ENCODE results near the gene RGS8. TPM values are rescaled to one million over a fixed set of nuclear protein-coding genes. Genes with fewer than 3 reads are reported as not detected.

RGS8 gene, protein sequence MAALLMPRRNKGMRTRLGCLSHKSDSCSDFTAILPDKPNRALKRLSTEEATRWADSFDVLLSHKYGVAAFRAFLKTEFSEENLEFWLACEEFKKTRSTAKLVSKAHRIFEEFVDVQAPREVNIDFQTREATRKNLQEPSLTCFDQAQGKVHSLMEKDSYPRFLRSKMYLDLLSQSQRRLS
- under 1 TPM; 0.03 to 0.08 (median 0.06) TPM for polyA plus RNA-seq (ENCODE audit: insufficient read length in 3 of 3)
- long read RNA-seq, donor 1: 0 reads
- long read RNA-seq, donor 2: 0 reads
- long read RNA-seq, donor 3: 0 reads
- long read RNA-seq, donor 4: 0 reads
- long read RNA-seq, donor 5: 0 reads
- long read RNA-seq, donor 6: 0 reads
- long read RNA-seq, donor 7: 0 reads
- long read RNA-seq, donor 8: 0 reads
- long read RNA-seq, donor 9: 0 reads
- long read RNA-seq, donor 10: 0 reads
- long read RNA-seq, donor 11: 0 reads
- long read RNA-seq, donor 12: 0 reads
- long read RNA-seq, donor 13: 0 reads
- long read RNA-seq, donor 14: 0 reads
- long read RNA-seq, donor 15: 0 reads
- long read RNA-seq, donor 16: 0 reads

DNA sequence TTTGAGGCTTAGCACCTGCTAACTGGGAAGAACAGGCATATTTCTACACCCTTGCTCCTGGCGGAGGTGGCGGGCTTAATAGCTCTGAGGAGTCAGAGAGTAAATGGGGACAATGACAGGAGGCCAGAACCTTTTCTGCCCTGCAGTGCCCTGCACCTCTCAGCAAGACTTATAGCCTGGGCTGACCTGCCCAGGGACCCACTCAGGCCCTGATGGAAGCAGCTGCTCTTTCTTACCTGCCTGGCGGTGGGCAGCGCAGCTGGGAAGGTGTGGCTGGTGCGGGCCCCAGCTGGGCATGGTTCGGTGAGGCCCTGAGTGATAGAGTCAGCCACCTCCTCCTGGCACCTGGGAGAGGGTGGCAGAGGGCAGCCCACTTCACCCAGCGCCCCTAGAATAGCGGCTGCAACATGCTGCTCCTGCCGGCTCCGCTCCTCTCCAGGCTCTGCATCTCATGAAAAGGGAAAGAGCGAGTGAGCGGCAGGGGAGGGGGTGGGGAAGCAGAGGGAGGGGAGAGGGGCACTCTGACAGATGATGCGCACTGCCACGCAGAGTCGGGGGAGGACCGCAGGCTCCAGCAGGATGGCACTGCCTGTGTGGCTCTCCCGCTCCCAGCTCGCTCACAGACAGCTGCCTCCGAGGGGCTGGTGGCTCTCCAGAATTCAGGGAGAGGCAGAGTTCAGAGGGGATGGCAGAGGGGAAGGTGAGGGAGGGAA, at the start of gene RGS8:
Gene RGS8, minus strand, starts transcription at position 472 of the 713 bp plus-strand sequence. CDS start 14,938 bp downstream, outside the sequence.
- no peak for DNase-seq (ENCODE audit: extremely low read depth in 1 of 11, low read depth in 9 of 11, low spot score in 4 of 11)

DNA sequence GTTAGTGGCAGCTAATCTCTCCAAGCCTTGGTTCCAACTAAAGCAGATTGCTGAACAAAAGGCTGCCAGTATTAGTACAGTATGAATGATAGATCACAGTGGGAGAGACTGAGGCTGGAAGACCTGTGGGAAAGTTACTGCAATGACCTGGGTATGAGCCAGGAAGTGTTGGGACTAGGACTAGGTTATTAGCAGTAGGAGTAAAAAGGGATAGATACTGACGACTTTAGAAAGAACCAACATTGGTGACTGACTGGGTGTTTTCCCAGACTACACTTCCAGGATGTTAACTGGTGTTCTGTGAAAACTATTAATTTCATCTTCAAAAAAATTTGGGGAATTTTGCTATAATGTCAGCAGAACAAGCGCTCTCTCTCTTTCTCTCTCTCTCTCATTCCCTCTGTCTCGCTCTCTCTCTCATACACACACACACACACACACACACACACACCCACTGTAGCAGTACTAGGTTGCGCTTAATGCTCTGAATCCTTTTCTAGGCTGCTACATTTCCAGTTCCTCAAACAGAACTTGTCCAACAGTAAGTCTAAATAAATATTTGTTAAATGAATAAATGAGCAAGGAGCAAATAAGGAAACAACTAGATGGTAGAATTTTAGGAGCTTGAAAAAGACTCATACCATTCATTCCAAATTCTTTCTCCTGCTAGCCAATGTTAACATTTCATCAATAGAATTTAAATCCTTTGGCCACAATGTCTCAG, 47.6 kb upstream of the RGS8 start:
- no peak for DNase-seq (ENCODE audit: extremely low read depth in 1 of 11, low read depth in 9 of 11, low spot score in 4 of 11)

DNA sequence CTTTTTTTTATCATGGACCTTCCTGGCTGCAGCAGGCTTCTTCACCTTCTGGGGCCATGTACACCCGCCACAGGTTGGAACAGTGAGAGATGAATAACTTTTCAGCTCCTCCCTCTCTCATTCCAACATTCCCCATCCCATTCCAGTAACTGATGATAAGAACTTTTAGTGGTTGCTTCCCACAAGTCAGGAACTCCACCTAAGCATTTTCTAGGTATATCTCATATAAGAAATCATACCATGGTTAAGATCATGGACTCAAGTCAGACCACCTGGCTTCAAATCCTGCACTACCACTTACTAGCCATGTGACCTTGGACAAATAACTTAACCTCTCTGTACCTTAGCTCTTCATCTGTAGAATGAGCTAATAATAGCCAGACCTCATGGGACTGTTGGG, 42.5 kb upstream of the RGS8 start:
- DNase-seq (ENCODE audit: extremely low read depth in 1 of 11, low read depth in 9 of 11, low spot score in 4 of 11): no peak

DNA sequence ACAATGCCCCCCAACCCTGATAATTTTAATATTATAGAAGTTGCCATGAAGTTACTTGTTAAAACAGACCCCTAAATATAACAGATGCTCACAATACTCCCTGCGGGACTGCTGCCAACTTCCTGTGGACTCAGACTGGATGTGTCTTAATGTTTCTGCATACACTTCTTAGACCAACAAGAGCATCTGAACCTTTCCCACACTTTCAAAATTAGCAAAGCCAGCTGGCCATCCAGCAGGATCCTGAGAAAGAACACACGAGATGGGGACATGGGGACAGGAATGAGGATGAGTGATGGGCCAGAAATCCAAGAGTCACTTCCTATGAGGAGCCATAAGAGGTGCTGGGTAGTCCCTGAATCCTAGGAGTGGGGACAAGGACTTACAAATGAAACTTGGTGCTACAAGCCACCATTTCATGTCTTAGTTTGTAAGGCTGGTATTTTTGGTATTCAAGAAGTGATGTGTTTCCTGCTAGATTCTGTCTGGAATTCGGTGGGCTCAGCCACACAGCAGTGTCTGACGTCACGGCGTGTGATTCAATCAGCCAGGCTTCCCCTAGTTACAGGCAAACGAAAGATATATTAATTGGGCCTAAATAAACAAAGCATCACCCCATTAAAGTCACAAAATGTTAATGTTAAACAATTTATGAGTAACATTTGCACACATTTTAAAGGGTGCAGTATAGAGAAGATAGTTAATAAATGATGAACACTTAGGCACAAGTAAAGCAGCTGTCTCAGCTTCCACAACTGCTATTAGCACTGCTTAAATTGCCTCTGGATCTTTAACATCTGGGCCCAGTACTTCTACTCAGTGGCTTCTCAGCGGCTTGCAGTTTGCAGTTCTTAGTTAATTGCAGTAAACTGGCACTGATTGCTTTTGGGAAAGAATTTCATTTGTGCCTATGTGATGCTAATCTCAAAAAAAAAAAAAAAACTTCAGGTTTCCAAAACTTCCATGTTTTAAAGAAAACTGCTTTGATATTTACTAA, 41.2 kb upstream of the RGS8 start:
- peak in 3 of 11 donors; percentile 3 to 25 (median 4) for DNase-seq (ENCODE audit: extremely low read depth in 1 of 11, low read depth in 9 of 11, low spot score in 4 of 11)

DNA sequence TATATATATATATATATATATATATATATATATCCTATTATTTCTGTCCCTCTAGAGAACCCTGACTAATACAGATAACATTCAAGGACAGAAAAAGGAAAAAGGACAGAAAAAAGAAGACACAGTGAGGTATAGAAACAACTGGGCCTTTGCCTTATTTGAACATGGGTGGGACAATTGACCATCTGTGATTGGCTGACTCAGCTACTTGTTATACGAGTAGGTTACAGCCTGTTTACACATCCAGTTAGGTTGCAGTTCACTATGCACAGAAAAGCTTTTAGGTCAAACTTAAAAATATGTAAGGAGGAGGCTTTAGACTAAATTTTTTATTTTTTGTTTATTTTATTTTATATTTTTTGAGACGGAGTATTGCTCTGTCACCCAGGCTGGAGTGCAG, 39.8 kb upstream of the RGS8 start:
- DNase-seq (ENCODE audit: extremely low read depth in 1 of 11, low read depth in 9 of 11, low spot score in 4 of 11): no peak

DNA sequence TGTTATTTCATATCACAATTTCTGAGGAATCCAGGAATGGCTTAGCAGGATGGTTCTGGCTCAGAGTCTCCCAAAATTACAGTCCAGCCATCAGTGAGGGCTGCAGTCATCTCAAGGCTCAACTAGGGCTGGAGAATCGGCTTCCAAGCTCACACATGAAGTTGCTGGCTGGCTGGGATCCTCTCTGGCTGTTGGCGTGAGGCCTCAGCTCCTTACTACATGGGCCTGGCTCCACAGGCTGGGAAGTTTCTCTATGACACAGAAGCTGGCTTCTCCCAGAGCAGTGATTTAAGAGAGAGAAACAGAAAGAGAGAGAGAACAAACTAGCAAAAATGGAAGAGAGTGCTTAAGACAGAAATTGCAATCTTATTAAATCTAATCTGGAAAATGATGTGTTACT, 38.8 kb upstream of the RGS8 start:
- no peak for DNase-seq (ENCODE audit: extremely low read depth in 1 of 11, low read depth in 9 of 11, low spot score in 4 of 11)

DNA sequence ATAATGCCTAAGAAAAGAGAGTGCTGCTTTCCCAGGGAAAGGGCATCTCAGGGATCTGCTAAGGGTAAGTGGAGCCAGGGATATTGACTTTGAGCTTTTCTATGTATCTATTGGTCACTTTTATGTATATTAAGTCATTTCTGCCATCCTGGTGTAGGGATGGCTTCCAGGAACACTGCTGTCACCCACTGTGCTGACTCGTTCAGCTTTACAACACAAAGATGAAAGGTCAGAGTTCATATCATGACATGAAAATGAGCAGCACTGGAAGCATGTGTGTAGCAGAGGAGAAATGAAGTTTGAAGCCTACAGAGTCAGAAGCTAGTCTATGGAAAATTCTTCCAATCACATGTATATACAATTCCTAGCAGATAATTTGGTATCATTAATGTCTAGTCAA, 37.1 kb upstream of the RGS8 start:
- no peak for DNase-seq (ENCODE audit: extremely low read depth in 1 of 11, low read depth in 9 of 11, low spot score in 4 of 11)

DNA sequence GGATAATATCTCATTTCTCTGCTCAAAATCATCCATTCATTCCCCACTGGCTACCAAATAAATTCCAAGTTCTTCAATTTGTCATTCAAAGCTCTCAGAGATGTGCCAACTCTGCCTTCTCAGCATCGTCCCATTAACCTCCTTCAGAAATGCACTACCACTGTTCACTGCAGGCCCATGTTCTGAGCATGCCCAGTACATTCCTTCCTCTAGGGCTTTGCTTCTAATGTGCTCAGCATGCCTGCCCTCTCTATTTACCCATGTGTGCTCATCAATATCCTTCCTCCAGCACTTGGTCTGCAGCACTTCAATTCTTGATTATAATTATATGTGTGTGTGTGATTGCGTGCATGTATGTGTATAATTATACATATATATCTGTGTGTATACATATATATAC, 36.1 kb upstream of the RGS8 start:
- no peak for DNase-seq (ENCODE audit: extremely low read depth in 1 of 11, low read depth in 9 of 11, low spot score in 4 of 11)

DNA sequence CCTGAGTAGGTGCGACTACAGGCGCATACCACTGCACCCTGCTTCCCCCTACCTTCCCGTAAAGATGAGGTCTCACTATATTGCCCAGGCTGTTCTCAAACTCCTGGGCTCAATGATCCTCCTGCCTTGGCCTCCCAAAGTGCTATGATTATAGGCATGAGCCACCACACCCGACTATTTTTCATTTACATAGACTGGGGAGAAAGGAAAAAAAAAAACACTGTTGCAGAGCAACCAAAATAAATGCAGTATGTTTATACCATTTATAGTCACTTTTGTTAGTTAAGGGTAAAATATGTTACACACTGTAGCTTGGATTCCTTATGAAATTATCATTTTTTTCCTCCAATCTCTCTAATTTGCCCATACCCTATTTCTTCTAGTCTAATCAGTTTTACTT, 35.2 kb upstream of the RGS8 start:
- DNase-seq (ENCODE audit: extremely low read depth in 1 of 11, low read depth in 9 of 11, low spot score in 4 of 11): no peak

DNA sequence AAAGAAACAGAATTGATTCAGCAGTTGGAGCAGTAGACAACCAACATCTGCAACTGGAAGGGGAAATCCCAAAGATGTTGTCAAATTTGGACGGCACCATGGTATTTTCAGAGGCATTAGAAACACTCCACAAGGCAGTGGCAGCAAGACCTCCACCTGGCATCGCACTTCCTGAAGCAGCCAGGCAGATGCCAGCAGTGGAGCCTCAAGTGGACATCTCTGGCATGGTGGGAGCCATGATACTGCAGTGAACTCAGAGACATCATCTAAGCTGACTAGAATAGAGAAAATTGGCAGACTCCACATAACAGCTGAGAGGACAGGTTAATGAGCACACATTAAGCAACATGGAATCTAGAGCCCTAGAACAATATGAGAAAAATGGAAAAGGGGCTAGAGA, 33.9 kb upstream of the RGS8 start:
- DNase-seq (ENCODE audit: extremely low read depth in 1 of 11, low read depth in 9 of 11, low spot score in 4 of 11): no peak

DNA sequence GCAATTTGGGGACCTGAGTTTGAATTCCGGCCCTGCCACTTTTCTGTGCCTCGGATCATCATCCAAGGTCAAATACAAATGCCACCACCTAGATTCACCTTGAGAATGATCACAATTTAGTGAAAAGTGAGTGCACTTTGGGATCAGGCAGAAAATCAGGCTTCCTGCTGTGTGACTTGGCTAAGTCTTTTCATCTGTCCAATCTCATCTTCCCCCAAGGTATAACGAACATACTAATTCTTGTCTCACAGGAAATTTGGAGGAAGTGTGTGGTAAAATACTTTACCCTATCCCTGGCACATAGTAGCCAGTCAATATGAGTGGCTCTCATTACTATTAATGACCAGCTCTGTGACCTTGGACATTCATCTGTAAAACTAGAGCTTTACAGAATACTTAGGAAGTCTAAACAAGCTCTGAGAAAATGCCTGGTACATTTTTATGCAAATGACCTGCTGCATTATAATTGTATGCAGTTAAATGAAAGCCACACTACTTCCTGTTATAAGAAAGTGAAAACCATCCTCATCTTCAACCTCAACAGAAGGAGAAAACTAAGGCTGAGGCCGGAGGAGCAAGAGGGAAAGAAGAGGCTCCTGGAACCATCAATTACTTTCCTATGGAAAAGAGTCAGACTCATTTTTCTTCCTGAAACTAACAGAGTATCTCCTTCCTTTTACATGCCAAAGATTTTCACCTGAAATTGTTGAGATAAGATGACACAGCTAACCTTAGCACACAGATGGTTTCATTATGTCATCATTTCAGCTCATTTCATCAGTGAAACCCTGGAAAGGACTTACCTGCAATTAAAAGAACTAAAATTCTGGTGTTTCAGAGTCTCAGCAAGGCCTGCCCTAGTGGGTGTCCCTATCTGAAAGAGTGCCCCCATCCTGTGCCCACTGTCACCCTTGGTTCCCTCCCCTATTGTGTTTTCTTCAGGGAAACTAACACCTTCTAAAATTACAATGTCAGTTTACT, 32.6 kb upstream of the RGS8 start:
- no peak for DNase-seq (ENCODE audit: extremely low read depth in 1 of 11, low read depth in 9 of 11, low spot score in 4 of 11)

DNA sequence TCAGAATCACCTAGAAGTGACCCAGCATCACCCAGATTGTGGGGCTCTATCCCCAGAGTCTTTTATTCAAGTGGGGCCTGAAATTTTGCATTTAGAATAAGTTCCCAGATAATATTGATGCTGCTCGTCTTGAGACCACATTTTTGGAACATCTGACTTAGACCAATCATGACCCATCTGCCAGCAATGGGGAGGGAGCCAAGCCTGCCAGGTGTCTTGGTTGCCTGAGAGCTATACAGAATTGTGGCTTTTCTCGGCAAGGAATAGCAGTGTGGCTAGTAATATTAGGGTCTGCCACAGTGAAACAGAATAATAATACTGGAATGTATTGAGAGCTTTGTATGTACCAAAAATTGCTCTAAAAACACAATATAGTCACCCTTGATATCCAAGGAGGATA, 31.1 kb upstream of the RGS8 start:
- no peak for DNase-seq (ENCODE audit: extremely low read depth in 1 of 11, low read depth in 9 of 11, low spot score in 4 of 11)

DNA sequence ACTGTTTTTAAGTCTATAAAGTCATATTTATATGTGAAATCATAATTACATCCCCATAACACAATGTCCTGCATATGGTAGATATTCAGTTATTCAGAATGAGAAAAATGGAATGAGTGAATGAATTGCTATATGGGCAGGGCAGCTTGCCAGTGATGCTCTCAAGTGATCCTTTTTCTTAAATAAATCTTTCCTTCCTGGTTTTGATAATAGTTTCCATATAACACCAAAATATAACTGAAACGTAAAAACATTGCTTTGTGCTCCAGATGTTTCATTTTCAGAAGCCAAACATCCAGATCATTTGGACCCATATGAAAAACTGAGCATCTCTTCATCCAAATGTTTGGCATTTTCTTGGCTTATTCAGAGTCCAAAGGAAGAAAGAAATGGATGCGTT, 30.2 kb upstream of the RGS8 start:
- DNase-seq (ENCODE audit: extremely low read depth in 1 of 11, low read depth in 9 of 11, low spot score in 4 of 11): no peak

DNA sequence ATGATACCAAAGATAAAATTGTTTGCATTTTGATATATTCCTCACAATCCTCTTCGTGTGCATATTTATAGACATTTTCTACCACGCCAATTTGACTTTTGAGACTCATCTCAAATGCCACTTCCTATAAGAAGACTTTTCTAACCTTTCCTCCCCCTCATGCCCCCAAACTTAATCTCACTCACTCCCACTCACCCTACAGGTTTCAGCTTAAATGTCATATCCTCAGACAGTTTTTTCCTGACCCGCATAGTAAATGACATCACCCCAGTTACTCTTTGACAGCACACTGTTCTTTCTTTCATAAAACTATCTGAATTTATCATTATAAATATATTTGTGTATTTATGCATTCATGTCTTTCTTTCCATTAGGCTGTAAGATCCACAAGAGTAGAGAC, 29.6 kb upstream of the RGS8 start:
- no peak for DNase-seq (ENCODE audit: extremely low read depth in 1 of 11, low read depth in 9 of 11, low spot score in 4 of 11)

DNA sequence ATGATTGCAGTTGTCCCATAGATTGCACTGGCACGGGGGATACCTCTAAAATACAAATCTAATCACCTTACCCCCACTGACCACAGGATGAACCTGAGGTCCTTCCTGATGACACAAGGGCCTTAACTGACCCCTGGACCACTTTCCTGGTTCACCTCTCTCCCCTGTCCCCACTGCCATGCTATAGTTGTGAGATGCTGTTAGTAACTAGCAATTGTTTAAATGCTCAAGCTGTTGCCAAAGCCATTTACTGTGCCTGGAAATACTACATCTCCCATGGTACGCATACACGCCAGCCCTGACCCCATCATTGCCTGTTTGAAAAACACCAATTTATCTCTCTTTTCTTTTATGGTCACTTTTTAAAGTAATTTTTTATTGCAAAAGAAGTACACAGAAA, 29.1 kb upstream of the RGS8 start:
- DNase-seq (ENCODE audit: extremely low read depth in 1 of 11, low read depth in 9 of 11, low spot score in 4 of 11): no peak

DNA sequence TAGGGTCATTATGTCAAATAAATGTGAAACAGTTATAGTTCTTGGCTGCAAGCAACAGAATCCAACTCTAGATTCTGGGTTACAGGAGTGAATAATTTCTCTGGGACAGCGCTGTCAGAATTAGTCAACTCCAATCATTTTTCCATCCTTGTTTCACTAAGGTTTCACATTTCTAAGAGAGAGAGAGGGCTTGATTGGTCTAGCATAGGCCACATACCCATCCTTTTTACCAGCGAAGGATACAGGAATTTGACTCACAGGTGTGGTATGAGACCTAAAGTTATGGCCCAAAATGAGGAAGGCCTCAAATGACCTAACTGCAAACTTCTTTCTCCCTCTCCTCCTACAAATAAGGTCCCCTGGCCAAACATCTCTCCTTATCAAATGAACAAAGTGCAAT, 25.5 kb upstream of the RGS8 start:
- no peak for DNase-seq (ENCODE audit: extremely low read depth in 1 of 11, low read depth in 9 of 11, low spot score in 4 of 11)

DNA sequence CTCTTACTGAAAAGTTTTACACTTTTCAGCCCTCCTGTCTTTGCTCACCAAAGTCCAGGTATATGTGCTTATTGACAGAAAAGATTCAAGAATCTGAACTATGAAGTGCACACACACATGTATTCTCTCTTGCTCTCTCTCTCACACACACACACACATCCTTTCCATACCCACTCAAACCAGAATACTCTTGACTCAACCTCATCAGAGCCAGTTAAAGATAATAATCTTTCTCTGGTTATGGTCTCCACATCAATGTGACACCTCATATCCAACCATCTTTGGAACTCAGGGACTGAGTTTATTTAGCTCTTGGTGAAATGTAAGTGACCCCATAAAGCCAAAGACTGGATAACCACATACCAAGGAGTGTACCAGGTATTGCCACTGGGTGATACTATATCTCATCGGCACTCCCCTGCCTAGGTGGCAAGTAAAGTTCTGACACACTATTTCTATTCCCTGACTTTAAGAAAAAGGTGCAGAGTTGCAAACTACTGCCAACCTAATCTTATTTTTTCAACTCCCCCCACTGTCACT, 24.9 kb upstream of the RGS8 start:
- DNase-seq (ENCODE audit: extremely low read depth in 1 of 11, low read depth in 9 of 11, low spot score in 4 of 11): no peak
